ENCODE measurements around the gene PRKN. TPM values are rescaled to one million over a fixed set of nuclear protein-coding genes. Genes with fewer than 3 reads are reported as not detected.

The PRKN gene
- total RNA-seq, 1 experiment from 2014 or later: 0.46 TPM

- in situ Hi-C loops (cut with HindIII; ENCODE audit: low pct_unique_long_range_greater_than_20kb, low sequenced_read_pairs): no loop called here
- H3K27ac ChIP-seq (ENCODE audit: low read length): no peak overlapping the region
- POLR2A ChIA-PET: no interaction called here
These were observed 1331.8 kb downstream of the PRKN start for GRCh38 chr6:161395716-161396231.

GRCh38 chr6:161394437-161394836 is 1333.1 kb downstream of the PRKN start:
- in situ Hi-C loops (cut with HindIII; ENCODE audit: low pct_unique_long_range_greater_than_20kb, low sequenced_read_pairs): no loop called here
- H3K36me3 ChIP-seq (ENCODE audit: control insufficient read depth, insufficient read depth, low read length): no peaks in the 10 kb centered on the region
- DNase-seq (ENCODE audit: low read depth, low spot score) (no peak), ATAC-seq (peak; percentile 19; the same call in 1 of the 2 replicates)
- H3K9me3 ChIP-seq (ENCODE audit: control insufficient read depth, insufficient read depth, low read depth, low read length): no peaks in the 10 kb centered on the region
- H3K4me3 ChIP-seq (ENCODE audit: low read depth in 2 of 2, low read length in 2 of 2): no peak overlapping the region
- BruUV-seq (replicated peaks): no TSS peak
- no peaks in the 10 kb centered on the region for H3K4me1 ChIP-seq (ENCODE audit: control insufficient read depth, insufficient read depth, low read length)
- no peak overlapping the region for H3K27ac ChIP-seq (ENCODE audit: low read length)
- POLR2A ChIA-PET: interaction anchor here (0.6 kb wide), 1 partner anchor 297 kb away, joined by 4 read pairs; no protein-coding TSS in a partner anchor
- no peaks in the 10 kb centered on the region for H3K27me3 ChIP-seq (ENCODE audit: control insufficient read depth, insufficient read depth, low read length)
- CTCF ChIA-PET: no interaction called here
- no peak for TF ChIP-seq POLR2AphosphoS5 (IDR thresholded peaks at IDR 0.05; ENCODE audit: low read depth, low read length)
- no peak for TF ChIP-seq SIN3A (IDR thresholded peaks at IDR 0.05; ENCODE audit: borderline replicate concordance, insufficient read depth, low read depth, low read length)
- TF ChIP-seq CTCF (IDR thresholded peaks at IDR 0.05): no peak
- TF ChIP-seq TCF7L2 (IDR thresholded peaks at IDR 0.05; ENCODE audit: low read depth, low read length): no peak
- TF ChIP-seq REST (IDR thresholded peaks at IDR 0.05; ENCODE audit: insufficient read depth in 1 of 2, low read depth in 2 of 2, low read length in 1 of 2): no peak
- intact Hi-C loops (cut with micrococcal nuclease; ENCODE audit: unreplicated experiment): no loop called here

More at GRCh38 chr6:161395716-161396231, 1331.8 kb downstream of the PRKN start:
- Histone ChIP-seq H3K4me3 (ENCODE audit: low read depth in 2 of 2, low read length in 2 of 2) (no peak overlapping the region), H3K4me1 (ENCODE audit: control insufficient read depth, insufficient read depth, low read length) (no peaks in the 10 kb centered on the region), H3K36me3 (ENCODE audit: control insufficient read depth, insufficient read depth, low read length) (no peaks in the 10 kb centered on the region), H3K9me3 (ENCODE audit: control insufficient read depth, insufficient read depth, low read depth, low read length) (no peaks in the 10 kb centered on the region), H3K27me3 (ENCODE audit: control insufficient read depth, insufficient read depth, low read length) (no peaks in the 10 kb centered on the region)
- CTCF ChIA-PET: interaction anchor here (0.7 kb wide), 1 partner anchor 442 kb away, joined by 5 read pairs; no protein-coding TSS in a partner anchor
- no TSS peak for BruUV-seq (replicated peaks)
- intact Hi-C loops (cut with micrococcal nuclease; ENCODE audit: unreplicated experiment): no loop called here
- DNase-seq (ENCODE audit: low read depth, low spot score) (no peak), ATAC-seq (no peak)
- TF ChIP-seq TCF7L2 (IDR thresholded peaks at IDR 0.05; ENCODE audit: low read depth, low read length): no peak
- TF ChIP-seq POLR2AphosphoS5 (IDR thresholded peaks at IDR 0.05; ENCODE audit: low read depth, low read length): no peak

- ATAC-seq: peak; percentile 94
- Histone ChIP-seq H3K4me3 (ENCODE audit: low read depth in 2 of 2, low read length in 2 of 2) (no peak overlapping the region), H3K27ac (ENCODE audit: low read length) (no peak overlapping the region), H3K27me3 (ENCODE audit: control insufficient read depth, insufficient read depth, low read length) (no peaks in the 10 kb centered on the region), H3K9me3 (ENCODE audit: control insufficient read depth, insufficient read depth, low read depth, low read length) (no peaks in the 10 kb centered on the region), H3K36me3 (ENCODE audit: control insufficient read depth, insufficient read depth, low read length) (no peaks in the 10 kb centered on the region), H3K4me1 (ENCODE audit: control insufficient read depth, insufficient read depth, low read length) (no peaks in the 10 kb centered on the region)
- TF ChIP-seq CTCF (IDR thresholded peaks at IDR 0.05) (peak; percentile 71; the same call in 1 of the 2 replicates), TCF7L2 (IDR thresholded peaks at IDR 0.05; ENCODE audit: low read depth, low read length) (peak; percentile 77), SIN3A (IDR thresholded peaks at IDR 0.05; ENCODE audit: borderline replicate concordance, insufficient read depth, low read depth, low read length) (no peak)
- intact Hi-C loops (cut with micrococcal nuclease; ENCODE audit: unreplicated experiment) (no loop called here), in situ Hi-C loops (cut with HindIII; ENCODE audit: low pct_unique_long_range_greater_than_20kb, low sequenced_read_pairs) (no loop called here)
- peak; percentile 67 for DNase-seq (ENCODE audit: low read depth, low spot score)
- no TSS peak for BruUV-seq (replicated peaks)
- POLR2A ChIA-PET: interaction anchor here (0.6 kb wide), 1 partner anchor 296 kb away, joined by 4 read pairs; no protein-coding TSS in a partner anchor
- CTCF ChIA-PET: interaction anchor here (0.6 kb wide), 1 partner anchor 21 kb away, joined by 5 read pairs; no protein-coding TSS in a partner anchor
These were observed 1333.7 kb downstream of the PRKN start for GRCh38 chr6:161393839-161394364.
